H9 (cell line): Measurements from ENCODE around the gene SZRD1. TPM values are rescaled to one million over a fixed set of nuclear protein-coding genes. Genes with fewer than 3 reads are reported as not detected.

Experiments used
- DNase-seq: peaks from one replicate; pipeline ENCODE4 v3.0.0-alpha.2; 2017
- H2AFZ ChIP-seq: one replicate; pipeline ENCODE4 v1.6.1; 2013; ENCODE audit warnings: mild to moderate bottlenecking, low read length, control low read depth, moderate library complexity
- H2AK5ac ChIP-seq: 2 replicates; pipeline ENCODE4 v1.6.1; 2013; ENCODE audit warnings: low read length, control low read depth, mixed read lengths; ENCODE audit not compliant: insufficient read length
- H2BK120ac ChIP-seq: one replicate; pipeline ENCODE4 v1.6.1; 2013; ENCODE audit warnings: low read depth, mild to moderate bottlenecking, low read length, control low read depth, inconsistent platforms; ENCODE audit not compliant: poor library complexity, severe bottlenecking
- H2BK12ac ChIP-seq: 2 replicates; pipeline ENCODE4 v1.6.1; 2013; ENCODE audit warnings: low read length, control low read depth, mixed read lengths, low read depth; ENCODE audit not compliant: insufficient read length
- H2BK15ac ChIP-seq: 2 replicates; pipeline ENCODE4 v1.6.1; 2013; ENCODE audit warnings: low read depth, low read length, control low read depth
- H2BK20ac ChIP-seq: one replicate; pipeline ENCODE4 v1.6.1; 2013; ENCODE audit warnings: low read depth, mild to moderate bottlenecking, low read length, control low read depth, inconsistent platforms; ENCODE audit not compliant: poor library complexity, severe bottlenecking
- H2BK5ac ChIP-seq: 2 replicates; pipeline ENCODE4 v1.6.1; 2013; ENCODE audit warnings: low read length, control low read depth, mixed read lengths; ENCODE audit not compliant: insufficient read length
- H3K14ac ChIP-seq: 2 replicates; pipeline ENCODE4 v1.6.1; 2013; ENCODE audit warnings: low read length, control low read depth; ENCODE audit not compliant: insufficient read depth
- H3K18ac ChIP-seq: 2 replicates; pipeline ENCODE4 v1.6.1; 2013; ENCODE audit warnings: low read depth, mild to moderate bottlenecking, mixed read lengths, low read length, control low read depth; ENCODE audit not compliant: insufficient read length
- H3K23ac ChIP-seq: 2 replicates; pipeline ENCODE4 v1.6.1; 2013; ENCODE audit warnings: low read length, control low read depth, mixed read lengths, low read depth; ENCODE audit not compliant: insufficient read length
- H3K23me2 ChIP-seq: 2 replicates; pipeline ENCODE4 v1.6.1; 2013; ENCODE audit warnings: low read depth, mild to moderate bottlenecking, mixed read lengths, low read length, control low read depth; ENCODE audit not compliant: insufficient read length, poor library complexity, severe bottlenecking
- H3K27ac ChIP-seq: 2 replicates; pipeline ENCODE4 v1.5.1; 2013; ENCODE audit warnings: low read length, control low read depth, mixed read lengths, low read depth; ENCODE audit not compliant: insufficient read length
- H3K27me3 ChIP-seq: 2 replicates; pipeline ENCODE4 v1.6.1; 2013; ENCODE audit warnings: low read length, control low read depth, inconsistent platforms; ENCODE audit not compliant: insufficient read depth
- H3K4ac ChIP-seq: 2 replicates; pipeline ENCODE4 v1.6.1; 2013; ENCODE audit warnings: low read depth, mild to moderate bottlenecking, control low read depth, inconsistent platforms, low read length, moderate library complexity
- H3K4me1 ChIP-seq: 2 replicates; pipeline ENCODE4 v1.6.1; 2013; ENCODE audit warnings: low read length, control low read depth, inconsistent platforms; ENCODE audit not compliant: insufficient read depth
- H3K4me2 ChIP-seq: 2 replicates; pipeline ENCODE4 v1.6.1; 2013; ENCODE audit warnings: low read length, control low read depth, mixed read lengths; ENCODE audit not compliant: insufficient read length, insufficient read depth
- H3K56ac ChIP-seq: 2 replicates; pipeline ENCODE4 v1.6.1; 2013; ENCODE audit warnings: low read depth, mild to moderate bottlenecking, mixed read lengths, low read length, control low read depth; ENCODE audit not compliant: insufficient read length
- H3K79me1 ChIP-seq: 2 replicates; pipeline ENCODE4 v1.6.1; 2013; ENCODE audit warnings: low read depth, mild to moderate bottlenecking, moderate library complexity, low read length, control low read depth, inconsistent platforms; ENCODE audit not compliant: insufficient read depth, poor library complexity, severe bottlenecking
- H3K79me2 ChIP-seq: 2 replicates; pipeline ENCODE4 v1.6.1; 2013; ENCODE audit warnings: low read length, control low read depth, inconsistent platforms; ENCODE audit not compliant: insufficient read depth
- H3K9ac ChIP-seq: 2 replicates; pipeline ENCODE4 v1.6.1; 2013; ENCODE audit warnings: low read length, control low read depth, mixed read lengths; ENCODE audit not compliant: insufficient read length; ENCODE audit errors: extremely low read depth
- H3K9me3 ChIP-seq: one replicate; pipeline ENCODE4 v1.6.1; 2013; ENCODE audit warnings: low read depth, low read length, inconsistent platforms; ENCODE audit not compliant: control insufficient read depth
- H3T11ph ChIP-seq: one replicate; pipeline ENCODE4 v1.6.1; 2013; ENCODE audit warnings: mild to moderate bottlenecking, low read length, control low read depth, inconsistent platforms
- H4K20me1 ChIP-seq: one replicate; pipeline ENCODE4 v1.6.1; 2013; ENCODE audit not compliant: control insufficient read depth, insufficient read length, insufficient read depth
- H4K5ac ChIP-seq: 2 replicates; pipeline ENCODE4 v1.6.1; 2013; ENCODE audit warnings: low read depth, mild to moderate bottlenecking, mixed read lengths, low read length, control low read depth; ENCODE audit not compliant: insufficient read length
- H4K8ac ChIP-seq: replicated peaks from 2 replicates; pipeline ENCODE4 v1.6.1; 2013; ENCODE audit warnings: low read length, control low read depth, mixed read lengths, low read depth; ENCODE audit not compliant: insufficient read length
- H4K91ac ChIP-seq: 2 replicates; pipeline ENCODE4 v1.6.1; 2013; ENCODE audit warnings: low read depth, mild to moderate bottlenecking, moderate library complexity, mixed read lengths, low read length, control low read depth; ENCODE audit not compliant: insufficient read length
- H3K27ac Mint-ChIP-seq, 3 experiments: 2 replicates in 2 of 3; 3 replicates in 1 of 3; pipeline ENCODE4 v1.8.0; 2020 to 2021; ENCODE audit warnings: mixed read lengths in 3 of 3, mild to moderate bottlenecking in 1 of 3, moderate library complexity in 1 of 3
- H3K27me3 Mint-ChIP-seq: 2 replicates; pipeline ENCODE4 v1.8.0; 2021; ENCODE audit warnings: low read depth, mild to moderate bottlenecking, moderate library complexity, mixed read lengths
- H3K36me3 Mint-ChIP-seq, 3 experiments: 2 replicates in 2 of 3; 3 replicates in 1 of 3; pipeline ENCODE4 v1.8.0; 2020 to 2021; ENCODE audit warnings: low read depth in 3 of 3, mixed read lengths in 3 of 3; ENCODE audit not compliant: insufficient read depth in 1 of 3
- H3K4me1 Mint-ChIP-seq, 2 experiments: 2 replicates each; pipeline ENCODE4 v1.8.0; 2020; ENCODE audit warnings: mixed read lengths in 2 of 2
- H3K4me3 Mint-ChIP-seq, 2 experiments: 2 replicates in 1 of 2; 3 replicates in 1 of 2; pipeline ENCODE4 v1.8.0; 2020 to 2021; ENCODE audit warnings: mild to moderate bottlenecking in 2 of 2, mixed read lengths in 2 of 2, moderate library complexity in 1 of 2
- H3K9me3 Mint-ChIP-seq, 2 experiments: 2 replicates in 1 of 2; 3 replicates in 1 of 2; pipeline ENCODE4 v1.8.0; 2020; ENCODE audit warnings: mild to moderate bottlenecking in 2 of 2, mixed read lengths in 2 of 2, moderate library complexity in 1 of 2
- WGBS: extraction: QIAGEN DNeasy Blood & Tissue Kit; methylation state at CpG from one replicate; pipeline ENCODE4 v1.1.7; 2013; ENCODE audit warnings: missing lambda C conversion rate, low lambda C conversion rate, mixed read lengths; ENCODE audit not compliant: insufficient read length; ENCODE audit errors: extremely low coverage; 5-methylcytosine and 5-hydroxymethylcytosine counted together
- total RNA-seq: library from RNA; stranded (reverse); gene quantifications from 2 replicates; pipeline ENCODE4 v1.2.1, GENCODE V29; 2021
- TF ChIP-seq, protein P1 (sequence below): fragments of 200-600 bp; sonication (generic); conservative IDR thresholded peaks from 3 replicates; pipeline ENCODE4 v1.8.0; 2021; ENCODE audit warnings: antibody characterized with exemption, mild to moderate bottlenecking

The SZRD1 gene
- total RNA-seq, 1 experiment from 2014 or later: 118 TPM

GRCh38 chr1:16402742-16403141 lies 35.7 kb downstream of the SZRD1 start:
- H3K36me3 Mint-ChIP-seq: peaks cover 0 to 14% (median 0%) of the 10 kb centered on the region in 3 experiments; a peak in 2 of 7 replicates
- H3K27ac ChIP-seq: no peak overlapping the region
- H2BK120ac ChIP-seq: no peak overlapping the region
- no peak overlapping the region for H3K14ac ChIP-seq
- H4K20me1 ChIP-seq: no peaks in the 10 kb centered on the region
- no CpG with 5 or more reads among the region's 10 CpGs for WGBS
- H3K9me3 Mint-ChIP-seq: no peaks in the 10 kb centered on the region
- no peak overlapping the region for H2AK5ac ChIP-seq
- no peak overlapping the region for H3K18ac ChIP-seq
- no peak overlapping the region for H3K4me3 Mint-ChIP-seq
- no peak overlapping the region for H4K91ac ChIP-seq
- H2BK15ac ChIP-seq: no peak overlapping the region
- H3T11ph ChIP-seq: no peak overlapping the region
- H3K4me1 Mint-ChIP-seq: peaks cover 2 to 4% of the 10 kb centered on the region in 2 experiments; a peak in 3 of 4 replicates
- TF ChIP-seq, protein P1, sequence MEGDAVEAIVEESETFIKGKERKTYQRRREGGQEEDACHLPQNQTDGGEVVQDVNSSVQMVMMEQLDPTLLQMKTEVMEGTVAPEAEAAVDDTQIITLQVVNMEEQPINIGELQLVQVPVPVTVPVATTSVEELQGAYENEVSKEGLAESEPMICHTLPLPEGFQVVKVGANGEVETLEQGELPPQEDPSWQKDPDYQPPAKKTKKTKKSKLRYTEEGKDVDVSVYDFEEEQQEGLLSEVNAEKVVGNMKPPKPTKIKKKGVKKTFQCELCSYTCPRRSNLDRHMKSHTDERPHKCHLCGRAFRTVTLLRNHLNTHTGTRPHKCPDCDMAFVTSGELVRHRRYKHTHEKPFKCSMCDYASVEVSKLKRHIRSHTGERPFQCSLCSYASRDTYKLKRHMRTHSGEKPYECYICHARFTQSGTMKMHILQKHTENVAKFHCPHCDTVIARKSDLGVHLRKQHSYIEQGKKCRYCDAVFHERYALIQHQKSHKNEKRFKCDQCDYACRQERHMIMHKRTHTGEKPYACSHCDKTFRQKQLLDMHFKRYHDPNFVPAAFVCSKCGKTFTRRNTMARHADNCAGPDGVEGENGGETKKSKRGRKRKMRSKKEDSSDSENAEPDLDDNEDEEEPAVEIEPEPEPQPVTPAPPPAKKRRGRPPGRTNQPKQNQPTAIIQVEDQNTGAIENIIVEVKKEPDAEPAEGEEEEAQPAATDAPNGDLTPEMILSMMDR: no peak
- DNase-seq: no peak
- no peak overlapping the region for H3K4me2 ChIP-seq
- H2BK20ac ChIP-seq: no peak overlapping the region
- H4K5ac ChIP-seq: no peak overlapping the region
- H3K56ac ChIP-seq: no peak overlapping the region
- H3K23me2 ChIP-seq: no peaks in the 10 kb centered on the region
- no peaks in the 10 kb centered on the region for H3K9me3 ChIP-seq
- H3K27me3 ChIP-seq: no peaks in the 10 kb centered on the region
- H4K8ac ChIP-seq: no peak overlapping the region
- no peaks in the 10 kb centered on the region for H3K79me1 ChIP-seq
- no peak overlapping the region for H2BK12ac ChIP-seq
- H2BK5ac ChIP-seq: no peak overlapping the region
- no peak overlapping the region for H3K23ac ChIP-seq
- no peak overlapping the region for H3K27ac Mint-ChIP-seq
- no peak overlapping the region for H2AFZ ChIP-seq
- peaks cover 2% of the 10 kb centered on the region; the same call in 1 of the 2 replicates for H3K27me3 Mint-ChIP-seq
- no peak overlapping the region for H3K4ac ChIP-seq
- H3K79me2 ChIP-seq: no peaks in the 10 kb centered on the region
- no peak overlapping the region for H3K9ac ChIP-seq
- no peaks in the 10 kb centered on the region for H3K4me1 ChIP-seq
